ENCODE measurements around the gene OPALIN.

DNA sequence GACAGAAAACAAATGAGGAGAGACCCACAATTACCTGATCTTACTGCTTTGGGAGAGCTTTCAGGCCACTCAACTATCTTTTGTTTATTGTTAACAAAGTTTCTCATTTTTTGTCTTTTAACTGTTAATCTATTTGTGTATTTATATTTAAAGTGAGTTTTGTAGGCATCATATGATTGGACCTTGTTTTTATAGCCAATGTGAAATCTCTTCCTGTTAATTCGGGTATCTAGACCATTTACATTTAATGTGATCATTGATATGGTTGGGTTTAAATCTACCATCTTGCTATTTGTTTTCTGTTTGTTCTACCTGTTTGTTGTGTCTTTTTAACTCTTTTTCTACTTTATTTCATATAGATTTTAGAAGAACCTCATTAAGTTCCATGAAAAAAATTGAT, 12.5 kb downstream of the OPALIN start:
- TF ChIP-seq CTCF (IDR thresholded peaks at IDR 0.05; ENCODE audit: low read depth, low read length, missing input control) (no peak), MAX (IDR thresholded peaks at IDR 0.05) (no peak), GABPA (IDR thresholded peaks at IDR 0.05 in 1 of 2, conservative IDR thresholded peaks at IDR 0.05 in 1 of 2) (no peak)
- TF ChIP-seq, protein P1, sequence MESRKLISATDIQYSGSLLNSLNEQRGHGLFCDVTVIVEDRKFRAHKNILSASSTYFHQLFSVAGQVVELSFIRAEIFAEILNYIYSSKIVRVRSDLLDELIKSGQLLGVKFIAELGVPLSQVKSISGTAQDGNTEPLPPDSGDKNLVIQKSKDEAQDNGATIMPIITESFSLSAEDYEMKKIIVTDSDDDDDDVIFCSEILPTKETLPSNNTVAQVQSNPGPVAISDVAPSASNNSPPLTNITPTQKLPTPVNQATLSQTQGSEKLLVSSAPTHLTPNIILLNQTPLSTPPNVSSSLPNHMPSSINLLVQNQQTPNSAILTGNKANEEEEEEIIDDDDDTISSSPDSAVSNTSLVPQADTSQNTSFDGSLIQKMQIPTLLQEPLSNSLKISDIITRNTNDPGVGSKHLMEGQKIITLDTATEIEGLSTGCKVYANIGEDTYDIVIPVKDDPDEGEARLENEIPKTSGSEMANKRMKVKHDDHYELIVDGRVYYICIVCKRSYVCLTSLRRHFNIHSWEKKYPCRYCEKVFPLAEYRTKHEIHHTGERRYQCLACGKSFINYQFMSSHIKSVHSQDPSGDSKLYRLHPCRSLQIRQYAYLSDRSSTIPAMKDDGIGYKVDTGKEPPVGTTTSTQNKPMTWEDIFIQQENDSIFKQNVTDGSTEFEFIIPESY (IDR thresholded peaks at IDR 0.05), result no peak
